Sigmoid colon (tissue), 4 donors: ENCODE data around the gene TBX19.

Experiments used
- CTCF ChIP-seq, 4 experiments: fragments of 450-650 bp in 3 of 4; fragments of 200-600 bp in 1 of 4; IDR thresholded peaks; one replicate each; pipeline ENCODE4 v1.5.1; 2016 to 2019; ENCODE audit warnings: antibody characterized with exemption in 4 of 4, mild to moderate bottlenecking in 3 of 4, moderate library complexity in 2 of 4
- EP300 ChIP-seq, 4 donors: sonication (generic); formaldehyde crosslinking; IDR thresholded peaks; one replicate each; pipeline ENCODE4 v1.6.1; 2017; ENCODE audit warnings: antibody characterized with exemption in 4 of 4
- POLR2A ChIP-seq, 2 donors: fragments of 450-650 bp; IDR thresholded peaks; one replicate each; pipeline ENCODE4 v1.6.1; 2016; ENCODE audit warnings: antibody characterized with exemption in 2 of 2, mild to moderate bottlenecking in 2 of 2, moderate library complexity in 2 of 2
- POLR2AphosphoS5 ChIP-seq, 4 donors: sonication (generic); formaldehyde crosslinking; IDR thresholded peaks; one replicate each; pipeline ENCODE4 v1.6.1; 2017; ENCODE audit warnings: antibody characterized with exemption in 4 of 4

GRCh38 chr1:168265596-168265995, 15.1 kb upstream of the TBX19 start:
- TF ChIP-seq CTCF (IDR thresholded peaks at IDR 0.05), result no peak
- TF ChIP-seq POLR2A (IDR thresholded peaks at IDR 0.05), result no peak
- TF ChIP-seq EP300 (IDR thresholded peaks at IDR 0.05), result no peak
- no peak for TF ChIP-seq POLR2AphosphoS5 (IDR thresholded peaks at IDR 0.05)
